Measurements from ENCODE around the gene ERG. TPM values are rescaled to one million over a fixed set of nuclear protein-coding genes. Genes with fewer than 3 reads are reported as not detected.
A peak's percentile ranks its signal among the peaks of the same experiment; 100 is the strongest.

ERG gene
- 1 to 10 TPM; 3.1 to 6.4 (median 5.2) TPM for total RNA-seq
- long read RNA-seq, result 0 reads

DNA sequence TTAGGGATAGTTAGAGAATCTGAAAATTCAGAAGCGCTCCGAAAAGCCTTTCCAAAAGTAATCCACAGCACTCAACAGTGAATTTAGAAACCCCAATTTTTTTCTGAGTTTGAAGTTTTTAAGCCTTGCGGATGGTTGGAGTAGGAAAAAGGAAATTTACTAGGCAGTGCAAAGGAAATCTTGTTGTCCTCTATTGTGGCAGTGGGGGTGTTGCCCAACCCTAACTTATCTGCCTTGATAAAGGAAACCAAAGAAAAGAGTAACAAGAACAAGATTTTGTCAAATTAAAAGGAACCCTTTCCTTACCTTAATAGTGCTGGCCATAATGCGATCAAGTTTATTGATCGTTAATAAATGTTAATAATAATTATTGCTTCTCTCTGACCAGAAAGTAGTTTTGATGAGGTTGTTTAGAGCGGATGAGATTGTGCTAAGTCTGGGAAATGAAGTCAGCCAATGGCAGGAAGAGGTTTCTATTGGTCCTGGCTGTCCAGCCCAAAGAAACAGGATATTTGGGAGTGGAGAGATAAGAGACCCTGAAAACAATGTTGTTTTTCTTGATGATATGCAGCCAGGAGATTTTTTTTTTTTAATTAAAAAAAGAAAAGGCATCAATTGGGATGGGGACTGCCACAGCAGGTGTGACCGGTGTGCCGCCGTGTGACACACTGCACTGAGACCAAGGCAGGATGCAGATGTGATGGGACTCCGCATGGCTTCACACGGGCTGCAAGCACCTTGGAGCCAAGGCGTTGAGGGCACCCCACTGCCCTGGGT, at the start of gene ERG:
TSS of gene ERG (minus strand) at position 421 of the 777 bp plus-strand sequence. CDS start at position 324, 97 bp downstream.
- DNase-seq (peak in 1 of 3 donors; percentile 39), ATAC-seq (peak; percentile 58 to 68 (median 61))
- peak within 1 kb of the TSS; percentile 29 to 63 (median 45) for H3K27ac ChIP-seq
- H3K4me1 ChIP-seq, result no peaks in the 10 kb centered on the region
- H3K36me3 ChIP-seq, result no peaks in the 10 kb centered on the region
- intact Hi-C loops (cut with DNase I), result no loop called here
- 39% methylated on average over 8 of the region's 12 CpGs for WGBS (ENCODE audit: insufficient coverage, low coverage, low lambda C conversion rate, missing lambda C conversion rate)
- TF ChIP-seq, protein P1, sequence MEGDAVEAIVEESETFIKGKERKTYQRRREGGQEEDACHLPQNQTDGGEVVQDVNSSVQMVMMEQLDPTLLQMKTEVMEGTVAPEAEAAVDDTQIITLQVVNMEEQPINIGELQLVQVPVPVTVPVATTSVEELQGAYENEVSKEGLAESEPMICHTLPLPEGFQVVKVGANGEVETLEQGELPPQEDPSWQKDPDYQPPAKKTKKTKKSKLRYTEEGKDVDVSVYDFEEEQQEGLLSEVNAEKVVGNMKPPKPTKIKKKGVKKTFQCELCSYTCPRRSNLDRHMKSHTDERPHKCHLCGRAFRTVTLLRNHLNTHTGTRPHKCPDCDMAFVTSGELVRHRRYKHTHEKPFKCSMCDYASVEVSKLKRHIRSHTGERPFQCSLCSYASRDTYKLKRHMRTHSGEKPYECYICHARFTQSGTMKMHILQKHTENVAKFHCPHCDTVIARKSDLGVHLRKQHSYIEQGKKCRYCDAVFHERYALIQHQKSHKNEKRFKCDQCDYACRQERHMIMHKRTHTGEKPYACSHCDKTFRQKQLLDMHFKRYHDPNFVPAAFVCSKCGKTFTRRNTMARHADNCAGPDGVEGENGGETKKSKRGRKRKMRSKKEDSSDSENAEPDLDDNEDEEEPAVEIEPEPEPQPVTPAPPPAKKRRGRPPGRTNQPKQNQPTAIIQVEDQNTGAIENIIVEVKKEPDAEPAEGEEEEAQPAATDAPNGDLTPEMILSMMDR (IDR thresholded peaks at IDR 0.05), result no peak
- TF ChIP-seq POLR2A (IDR thresholded peaks at IDR 0.05), result no peak
- H3K27me3 ChIP-seq, result no peaks in the 10 kb centered on the region
- H3K9me3 ChIP-seq, result no peaks in the 10 kb centered on the region
- H3K4me3 ChIP-seq, result peak within 1 kb of the TSS; percentile 17 to 38 (median 22)

DNA sequence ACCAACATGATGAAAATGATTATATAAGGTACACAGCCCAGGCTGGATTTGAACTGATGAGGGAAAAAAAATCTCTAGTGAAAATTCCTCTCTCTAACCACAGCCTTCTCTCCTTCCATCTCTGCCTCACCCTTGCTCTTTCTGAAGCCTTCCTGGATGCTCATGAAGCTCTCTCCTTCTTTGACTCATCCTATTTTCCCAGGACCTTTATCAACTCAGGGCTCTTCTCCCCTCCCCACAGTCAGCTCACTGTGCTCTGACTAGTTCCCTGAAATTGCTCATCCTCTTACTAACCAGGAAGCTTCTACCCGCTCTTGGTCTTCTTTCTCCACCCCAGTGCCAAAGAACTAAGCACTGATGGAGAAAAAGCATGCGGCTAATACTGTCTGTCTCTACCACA, 46.4 kb upstream of the ERG start:
- TF ChIP-seq POLR2A (IDR thresholded peaks at IDR 0.05), result no peak
- TF ChIP-seq, protein P1 (IDR thresholded peaks at IDR 0.05), result no peak
- intact Hi-C loops (cut with DNase I), result no loop called here
- ATAC-seq, result no peak

GRCh38 chr21:38542263-38542662, 44.0 kb upstream of the ERG start:
- intact Hi-C loops (cut with DNase I), result no loop called here
- Histone ChIP-seq H3K4me1 (no peaks in the 10 kb centered on the region), H3K36me3 (no peaks in the 10 kb centered on the region), H3K4me3 (no peak overlapping the region), H3K9me3 (no peaks in the 10 kb centered on the region), H3K27me3 (no peaks in the 10 kb centered on the region), H3K27ac (no peak overlapping the region)
- no peak for ATAC-seq
- DNase-seq, result no peak
- TF ChIP-seq, protein P1 (IDR thresholded peaks at IDR 0.05), result no peak
- no peak for TF ChIP-seq POLR2A (IDR thresholded peaks at IDR 0.05)
- WGBS (ENCODE audit: insufficient coverage, low coverage, low lambda C conversion rate, missing lambda C conversion rate), result 72% methylated on average over 4 of the region's 4 CpGs

More for the DNA sequence above, 46.4 kb upstream of the ERG start:
- Histone ChIP-seq H3K27ac (no peak overlapping the region), H3K36me3 (no peaks in the 10 kb centered on the region), H3K4me3 (no peak overlapping the region), H3K27me3 (no peaks in the 10 kb centered on the region), H3K4me1 (no peaks in the 10 kb centered on the region), H3K9me3 (no peaks in the 10 kb centered on the region)
- 88% methylated on average over 2 of the region's 2 CpGs for WGBS (ENCODE audit: insufficient coverage, low coverage, low lambda C conversion rate, missing lambda C conversion rate)
- no peak for DNase-seq

DNA sequence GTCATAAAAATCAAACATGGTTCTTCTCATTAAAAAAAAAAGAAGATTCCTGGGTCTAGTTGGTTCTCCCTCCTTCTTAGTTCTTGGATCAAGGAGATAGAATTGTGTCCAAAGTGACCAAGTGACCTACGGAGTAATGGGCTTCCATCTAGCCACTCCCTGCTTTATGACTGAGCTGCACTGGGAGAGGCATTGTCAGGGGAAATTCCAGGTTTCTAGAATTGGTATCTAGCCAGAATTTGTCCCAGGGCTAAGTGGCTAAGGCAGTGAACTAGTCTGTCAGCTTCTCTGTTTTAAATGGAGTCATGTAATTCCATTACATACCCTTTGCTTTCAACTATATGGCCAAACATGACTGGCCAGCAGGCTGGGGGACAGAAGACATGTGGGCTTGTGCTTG, 40.1 kb upstream of the ERG start:
- no peak for TF ChIP-seq POLR2A (IDR thresholded peaks at IDR 0.05)
- TF ChIP-seq, protein P1 (IDR thresholded peaks at IDR 0.05), result no peak
- Histone ChIP-seq H3K4me3 (no peak overlapping the region), H3K27ac (no peak overlapping the region), H3K4me1 (no peaks in the 10 kb centered on the region), H3K36me3 (no peaks in the 10 kb centered on the region), H3K9me3 (no peaks in the 10 kb centered on the region), H3K27me3 (no peaks in the 10 kb centered on the region)
- no peak for ATAC-seq
- no peak for DNase-seq
- 50% methylated on average over 1 of the region's 1 CpG for WGBS (ENCODE audit: insufficient coverage, low coverage, low lambda C conversion rate, missing lambda C conversion rate)
- intact Hi-C loops (cut with DNase I), result no loop called here
